Measurements from ENCODE around the gene NDUFS8.
"Not testable (repeated sequence)": the region's sequence is repeated elsewhere in the genome, so short reads cannot be mapped to it uniquely, and the experiment has no call there.

The NDUFS8 gene

GRCh38 chr11:68030318-68031143 is at the start of gene NDUFS8:
Gene NDUFS8 (plus strand): TSS chr11:68030681. CDS start chr11:68032152, 1,471 bp downstream.
- DNase-seq (ENCODE audit: low read depth): peak; percentile 97

- not testable (repeated sequence) for DNase-seq (ENCODE audit: low read depth)
Measured at GRCh38 chr11:67981226-67981625, 49.3 kb upstream of the NDUFS8 start.

DNA sequence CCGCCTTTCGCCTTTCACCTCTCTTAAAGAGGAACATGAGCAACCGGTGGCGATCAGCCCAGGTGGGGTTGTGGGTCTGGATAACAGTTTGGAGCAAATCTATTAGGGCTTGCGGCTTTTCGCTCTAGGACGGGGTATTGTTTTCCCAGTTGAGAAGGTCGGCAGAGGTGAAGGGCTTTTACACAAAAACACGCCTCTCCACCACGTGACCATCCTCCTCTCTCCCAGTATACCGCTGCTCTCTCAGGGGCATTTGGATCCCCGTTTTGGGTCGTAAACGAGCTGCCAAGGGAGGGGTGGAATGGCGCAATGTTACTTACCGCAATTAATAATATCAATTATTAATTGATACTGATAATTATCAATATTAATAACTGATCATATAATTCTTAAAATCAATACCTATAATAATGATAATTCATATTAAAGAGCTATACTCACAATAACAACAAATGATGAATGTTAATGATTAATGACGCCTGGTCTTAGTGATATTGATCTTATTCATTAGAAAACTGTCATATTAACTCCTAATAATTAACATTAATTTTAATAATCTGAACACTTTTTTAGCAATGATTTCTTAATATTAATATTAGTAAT is 48.1 kb upstream of the NDUFS8 start:
- DNase-seq (ENCODE audit: low read depth): not testable (repeated sequence)

DNA sequence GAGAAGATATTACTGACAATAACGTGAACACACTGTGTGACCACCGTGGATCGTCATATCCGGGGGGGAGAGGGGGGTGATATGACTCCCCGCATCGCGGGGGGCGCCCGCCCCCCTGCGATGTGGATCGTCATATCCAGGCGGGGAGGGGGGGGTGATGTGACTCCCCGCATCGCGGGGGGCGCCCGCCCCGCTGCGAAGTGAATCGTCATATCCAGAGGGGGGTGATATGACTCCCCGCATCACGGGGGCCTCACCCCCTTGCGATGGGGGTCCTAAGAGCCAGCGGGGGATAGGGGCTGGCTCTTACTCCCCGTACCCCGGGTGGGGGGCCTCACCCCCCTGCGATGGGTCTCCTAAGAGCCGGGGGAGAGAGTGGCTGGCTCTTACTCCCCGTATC is 46.5 kb upstream of the NDUFS8 start:
- no peak for DNase-seq (ENCODE audit: low read depth)

DNA sequence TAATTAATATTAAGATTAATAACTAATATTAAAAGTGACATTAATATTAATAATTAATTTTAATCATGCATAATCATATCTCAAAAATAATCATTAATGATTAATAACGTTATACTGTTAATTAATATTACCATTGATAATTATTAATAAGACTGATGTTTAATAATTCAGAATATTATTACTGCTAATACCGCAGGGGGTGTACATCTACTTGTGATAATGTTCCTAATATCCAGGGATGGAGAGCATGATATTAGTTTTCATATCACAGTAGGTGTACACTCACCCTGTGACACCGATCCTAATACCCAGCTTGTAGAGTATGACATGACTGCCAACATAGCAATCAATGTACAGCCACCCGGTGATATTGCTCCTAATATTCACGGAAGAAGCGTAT is 45.2 kb upstream of the NDUFS8 start:
- not testable (repeated sequence) for DNase-seq (ENCODE audit: low read depth)

GRCh38 chr11:67990546-67991346 is 39.7 kb upstream of the NDUFS8 start:
- DNase-seq (ENCODE audit: low read depth): not testable (repeated sequence)

DNA sequence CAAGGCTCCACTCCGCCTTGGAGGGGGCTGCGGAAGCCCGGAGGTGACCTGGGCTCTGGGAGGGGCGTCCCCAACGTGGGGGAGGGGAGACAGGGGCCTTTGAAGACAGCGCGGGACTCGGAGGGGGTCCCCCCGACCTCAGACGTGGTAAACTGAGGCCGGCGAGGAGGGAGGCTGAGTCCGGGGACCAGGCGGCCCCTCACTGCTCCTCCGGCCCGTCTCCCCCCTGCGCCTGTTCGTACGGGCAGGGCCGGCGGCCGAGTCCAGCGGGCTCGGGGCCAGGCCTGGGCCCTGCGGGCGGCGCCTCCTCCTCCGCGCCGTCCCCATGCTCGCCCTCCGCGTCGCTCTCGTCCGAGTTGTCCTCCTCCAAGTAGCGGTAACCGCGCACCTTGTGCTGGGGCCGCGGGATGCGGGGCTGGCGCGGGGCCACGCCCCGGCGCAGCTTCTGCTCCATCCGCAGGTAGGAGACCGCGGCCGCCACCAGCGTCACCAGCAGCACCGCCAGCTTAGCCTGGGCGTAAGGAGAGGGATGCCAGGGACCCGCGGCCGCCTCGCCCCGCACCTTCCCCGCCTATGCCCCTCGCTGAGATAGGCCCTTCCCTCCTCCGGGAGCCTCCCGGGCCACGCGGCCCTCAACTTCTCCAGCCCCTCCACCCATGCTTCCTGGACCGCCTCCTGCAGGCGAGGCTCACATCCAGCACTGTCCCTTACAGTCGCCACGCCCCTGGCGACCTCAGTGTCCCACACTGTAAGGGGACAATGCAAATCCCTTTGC is 38.9 kb upstream of the NDUFS8 start:
- DNase-seq (ENCODE audit: low read depth): not testable (repeated sequence)

GRCh38 chr11:67993821-67994220 is 36.7 kb upstream of the NDUFS8 start:
- not testable (repeated sequence) for DNase-seq (ENCODE audit: low read depth)

GRCh38 chr11:67994387-67994786 is 36.1 kb upstream of the NDUFS8 start:
- DNase-seq (ENCODE audit: low read depth): not testable (repeated sequence)

DNA sequence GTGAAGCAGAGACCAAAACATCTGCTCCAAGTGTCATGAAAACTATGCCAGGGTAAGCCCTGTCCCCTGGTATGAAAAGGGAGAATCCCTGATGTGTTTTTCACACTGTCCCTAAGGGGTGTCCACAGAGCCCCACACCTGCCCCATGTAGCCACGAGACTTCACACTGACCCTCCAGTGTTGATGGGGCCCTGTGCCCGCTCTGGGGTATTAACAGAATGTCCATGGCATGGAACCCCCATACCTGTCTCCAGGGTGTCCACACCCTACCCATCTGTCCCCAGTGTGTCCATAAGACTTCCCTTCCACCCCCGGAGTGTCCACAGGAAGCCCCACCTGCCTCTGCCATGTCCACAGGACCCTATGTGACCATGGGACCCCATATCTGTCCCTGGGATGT is 35.4 kb upstream of the NDUFS8 start:
- DNase-seq (ENCODE audit: low read depth): not testable (repeated sequence)

DNA sequence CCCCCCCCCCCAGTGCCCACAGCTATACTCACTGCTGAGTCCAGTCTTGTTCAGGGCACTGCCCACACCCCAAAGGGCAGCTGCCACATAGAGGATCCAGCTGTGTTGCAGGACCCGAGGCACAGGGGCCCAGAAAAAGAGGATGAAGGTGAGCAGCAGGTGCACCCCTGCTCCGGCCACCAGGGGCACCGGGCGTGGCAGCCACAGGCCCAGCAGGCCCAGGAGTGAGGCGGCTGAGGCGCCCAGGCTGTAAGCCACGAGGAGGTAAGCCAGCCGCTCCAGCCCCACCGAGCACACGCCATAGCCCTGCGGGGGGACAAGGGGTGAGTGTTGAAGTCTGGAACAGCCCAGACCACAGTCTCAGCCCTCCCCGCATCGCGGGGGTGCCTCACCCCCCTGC is 34.9 kb upstream of the NDUFS8 start:
- not testable (repeated sequence) for DNase-seq (ENCODE audit: low read depth)

DNA sequence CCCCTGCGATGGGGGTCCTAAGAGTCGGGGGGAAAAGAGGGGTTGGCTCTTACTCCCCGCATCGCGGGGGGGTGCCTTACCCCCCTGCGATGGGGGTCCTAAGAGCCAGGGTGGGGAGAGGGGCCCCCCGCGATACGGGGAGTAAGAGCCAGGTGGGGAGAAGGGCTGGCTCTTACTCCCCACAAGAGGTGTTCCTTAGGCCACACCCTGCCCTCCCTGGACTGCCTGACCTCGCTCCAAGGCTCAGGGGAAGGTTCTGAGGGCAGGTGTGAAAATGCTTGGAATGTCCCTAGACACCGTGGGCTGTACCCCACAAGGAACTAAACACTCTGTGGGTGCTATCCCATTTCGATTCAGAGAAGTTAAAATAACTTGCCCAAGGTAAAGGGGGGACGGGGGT is 34.4 kb upstream of the NDUFS8 start:
- DNase-seq (ENCODE audit: low read depth): no peak

- DNase-seq (ENCODE audit: low read depth): no peak
Measured at GRCh38 chr11:67996622-67997474, 33.6 kb upstream of the NDUFS8 start.

- DNase-seq (ENCODE audit: low read depth): no peak
Measured at GRCh38 chr11:67997475-67997921, 33.0 kb upstream of the NDUFS8 start.

DNA sequence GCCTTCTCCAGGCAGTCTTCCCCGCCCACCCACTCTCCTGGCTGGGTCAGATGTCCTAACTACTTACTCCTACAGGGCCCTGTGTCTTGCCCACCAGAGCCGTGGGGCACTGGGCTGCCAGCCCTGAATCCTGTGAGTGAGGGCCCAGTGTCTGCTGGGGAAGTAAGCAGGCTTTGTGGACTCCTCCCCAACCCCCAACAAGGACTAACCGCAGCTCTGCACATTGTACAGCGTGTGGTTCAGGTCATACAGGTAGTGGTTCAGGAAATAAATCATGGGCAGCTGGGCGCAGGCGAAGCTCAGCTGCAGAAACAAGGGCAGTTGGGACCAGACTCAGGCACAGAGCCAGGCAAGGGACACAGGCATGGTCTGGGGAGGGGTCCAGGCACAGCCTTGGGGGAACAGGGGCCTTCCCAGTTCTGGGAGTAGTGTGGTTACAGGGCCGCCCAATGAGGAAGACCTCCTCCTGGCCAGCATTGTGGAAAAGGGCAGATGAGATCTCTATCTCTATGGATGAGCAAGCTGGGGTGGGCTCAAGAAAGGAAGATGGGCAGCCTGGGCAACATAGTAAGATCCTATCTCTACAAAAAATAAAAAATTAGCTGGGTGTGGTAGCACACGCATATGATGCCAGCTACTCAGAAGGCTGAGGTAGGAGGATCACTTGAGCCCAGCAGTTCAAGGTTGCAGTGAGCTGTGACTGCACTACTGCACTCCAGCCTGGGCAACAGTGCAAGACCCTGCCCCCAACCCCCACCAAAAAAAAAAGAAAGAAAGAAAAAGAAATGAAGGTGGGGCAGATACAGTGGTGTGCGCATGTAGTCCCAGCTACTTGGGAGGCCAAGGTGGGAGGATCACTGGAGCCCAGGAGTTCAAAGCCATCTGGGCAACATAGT is 32.1 kb upstream of the NDUFS8 start:
- DNase-seq (ENCODE audit: low read depth): no peak

DNA sequence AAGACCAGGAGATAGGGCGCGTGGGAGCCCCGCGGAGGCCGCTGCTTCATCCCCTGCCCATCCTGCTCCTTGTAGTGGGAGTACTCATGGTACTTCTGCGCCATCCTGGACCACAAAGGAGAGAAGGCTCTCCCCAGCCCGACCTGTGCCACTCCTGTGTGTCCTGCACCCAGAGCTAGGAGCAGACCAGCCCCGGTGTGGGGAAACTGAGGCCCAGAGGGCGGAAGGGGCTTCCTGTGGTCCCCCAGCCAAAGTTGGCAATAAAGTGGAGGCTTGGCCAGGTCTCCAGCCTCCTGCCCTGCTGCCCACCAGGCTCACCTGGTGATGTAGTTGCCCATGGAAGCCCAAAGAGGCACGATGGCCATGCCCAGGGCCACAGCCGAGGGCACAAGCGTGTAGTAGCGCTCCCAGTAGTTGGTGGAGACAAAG is 31.3 kb upstream of the NDUFS8 start:
- DNase-seq (ENCODE audit: low read depth): no peak

DNA sequence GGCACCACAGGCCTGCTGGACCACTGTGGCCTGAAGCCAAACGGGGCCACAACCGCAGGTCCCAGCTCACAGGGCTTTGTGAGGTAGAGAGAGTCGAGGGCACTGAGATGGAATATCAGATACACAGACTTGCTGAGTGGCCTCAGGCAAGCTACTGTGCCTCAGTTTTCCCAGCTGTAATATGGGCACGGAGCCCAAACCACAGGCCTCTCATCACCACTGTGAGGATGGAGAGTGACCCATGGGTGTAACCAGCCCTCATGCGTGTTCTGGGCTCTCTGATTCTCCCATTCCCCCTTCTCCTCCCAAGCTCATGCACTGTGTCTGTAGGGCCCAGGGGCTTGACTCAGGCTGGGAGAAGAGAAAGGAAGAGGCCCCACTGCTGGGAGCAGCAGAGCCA is 30.8 kb upstream of the NDUFS8 start:
- no peak for DNase-seq (ENCODE audit: low read depth)

DNA sequence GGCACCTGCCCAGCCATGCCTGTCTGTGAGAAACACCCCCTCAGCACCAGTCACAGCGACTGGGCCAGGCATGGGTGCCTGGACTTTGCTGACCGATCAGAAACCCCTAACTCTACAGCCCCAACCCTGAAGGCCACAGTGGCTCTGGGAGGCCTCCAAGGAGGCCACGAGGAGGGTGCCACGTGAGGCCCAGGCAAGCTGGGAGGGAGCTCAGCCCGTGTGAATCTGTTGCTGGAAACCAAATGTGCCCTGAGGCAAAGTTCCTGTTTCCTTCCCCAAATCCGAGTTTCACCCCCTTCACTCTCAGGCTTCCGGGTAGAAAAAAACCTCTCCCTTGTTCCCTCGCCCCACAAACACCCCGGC is 27.9 kb upstream of the NDUFS8 start:
- DNase-seq (ENCODE audit: low read depth): no peak

- DNase-seq (ENCODE audit: low read depth): peak; percentile 43
Measured at GRCh38 chr11:68002938-68003845, 27.3 kb upstream of the NDUFS8 start.
